Measurements from ENCODE around the gene SNAPIN. TPM values are rescaled to one million over a fixed set of nuclear protein-coding genes. Genes with fewer than 3 reads are reported as not detected.

SNAPIN gene
- total RNA-seq, 6 experiments from 2014 or later: 14.6 to 33.2 (median 18.0) TPM

GRCh38 chr1:153687346-153688125 lies 29.0 kb downstream of the SNAPIN start:
- Histone ChIP-seq H3K36me3 (no peaks in the 10 kb centered on the region), H3K27ac (no peak overlapping the region), H3K4me3 (no peak overlapping the region), H3K27me3 (no peaks in the 10 kb centered on the region), H3K4me1 (no peaks in the 10 kb centered on the region), H3K9me3 (no peaks in the 10 kb centered on the region)
- 82% methylated on average over 8 of the region's 16 CpGs for WGBS (ENCODE audit: insufficient coverage, low coverage, low lambda C conversion rate, missing lambda C conversion rate)
- intact Hi-C loops (cut with DNase I): loop anchor here in 1 of 2 donors (10.0 kb wide), 1 partner anchor 67 kb away; no protein-coding TSS in a partner anchor
- ATAC-seq (no peak), DNase-seq (no peak)
- TF ChIP-seq, protein P1, sequence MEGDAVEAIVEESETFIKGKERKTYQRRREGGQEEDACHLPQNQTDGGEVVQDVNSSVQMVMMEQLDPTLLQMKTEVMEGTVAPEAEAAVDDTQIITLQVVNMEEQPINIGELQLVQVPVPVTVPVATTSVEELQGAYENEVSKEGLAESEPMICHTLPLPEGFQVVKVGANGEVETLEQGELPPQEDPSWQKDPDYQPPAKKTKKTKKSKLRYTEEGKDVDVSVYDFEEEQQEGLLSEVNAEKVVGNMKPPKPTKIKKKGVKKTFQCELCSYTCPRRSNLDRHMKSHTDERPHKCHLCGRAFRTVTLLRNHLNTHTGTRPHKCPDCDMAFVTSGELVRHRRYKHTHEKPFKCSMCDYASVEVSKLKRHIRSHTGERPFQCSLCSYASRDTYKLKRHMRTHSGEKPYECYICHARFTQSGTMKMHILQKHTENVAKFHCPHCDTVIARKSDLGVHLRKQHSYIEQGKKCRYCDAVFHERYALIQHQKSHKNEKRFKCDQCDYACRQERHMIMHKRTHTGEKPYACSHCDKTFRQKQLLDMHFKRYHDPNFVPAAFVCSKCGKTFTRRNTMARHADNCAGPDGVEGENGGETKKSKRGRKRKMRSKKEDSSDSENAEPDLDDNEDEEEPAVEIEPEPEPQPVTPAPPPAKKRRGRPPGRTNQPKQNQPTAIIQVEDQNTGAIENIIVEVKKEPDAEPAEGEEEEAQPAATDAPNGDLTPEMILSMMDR (IDR thresholded peaks at IDR 0.05): no peak
- no peak for TF ChIP-seq POLR2A (IDR thresholded peaks at IDR 0.05)

DNA sequence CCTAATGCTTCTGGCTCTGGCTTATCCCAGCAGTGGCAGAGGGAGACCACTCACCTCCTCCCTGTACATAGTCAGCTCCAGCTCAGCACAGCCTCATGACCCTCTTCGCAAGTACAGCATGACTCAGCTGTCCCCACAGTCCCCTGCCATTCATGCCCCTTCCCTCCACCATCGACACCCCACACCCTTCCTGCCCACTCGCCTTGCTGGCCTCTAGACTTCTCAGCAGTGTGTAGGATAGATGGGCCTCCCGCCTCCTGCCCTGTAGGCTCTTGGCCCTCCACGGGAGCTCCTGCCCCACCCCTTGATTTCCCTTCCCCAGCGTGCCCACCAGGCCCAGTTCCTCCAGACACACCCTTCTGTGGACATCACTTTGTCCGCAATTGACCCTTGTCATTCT lies 29.8 kb downstream of the SNAPIN start:
- WGBS (ENCODE audit: insufficient coverage, low coverage, low lambda C conversion rate, missing lambda C conversion rate): 84% methylated on average over 7 of the region's 7 CpGs
- H3K27me3 ChIP-seq: no peaks in the 10 kb centered on the region
- no peak for ATAC-seq
- no peaks in the 10 kb centered on the region for H3K4me1 ChIP-seq
- H3K4me3 ChIP-seq: no peak overlapping the region
- no peaks in the 10 kb centered on the region for H3K9me3 ChIP-seq
- intact Hi-C loops (cut with DNase I): loop anchor here in 1 of 2 donors (10.0 kb wide), 1 partner anchor 67 kb away; no protein-coding TSS in a partner anchor
- H3K36me3 ChIP-seq: no peaks in the 10 kb centered on the region
- no peak for TF ChIP-seq POLR2A (IDR thresholded peaks at IDR 0.05)
- TF ChIP-seq, protein P1 (IDR thresholded peaks at IDR 0.05): no peak
- no peak for DNase-seq
- no peak overlapping the region for H3K27ac ChIP-seq

DNA sequence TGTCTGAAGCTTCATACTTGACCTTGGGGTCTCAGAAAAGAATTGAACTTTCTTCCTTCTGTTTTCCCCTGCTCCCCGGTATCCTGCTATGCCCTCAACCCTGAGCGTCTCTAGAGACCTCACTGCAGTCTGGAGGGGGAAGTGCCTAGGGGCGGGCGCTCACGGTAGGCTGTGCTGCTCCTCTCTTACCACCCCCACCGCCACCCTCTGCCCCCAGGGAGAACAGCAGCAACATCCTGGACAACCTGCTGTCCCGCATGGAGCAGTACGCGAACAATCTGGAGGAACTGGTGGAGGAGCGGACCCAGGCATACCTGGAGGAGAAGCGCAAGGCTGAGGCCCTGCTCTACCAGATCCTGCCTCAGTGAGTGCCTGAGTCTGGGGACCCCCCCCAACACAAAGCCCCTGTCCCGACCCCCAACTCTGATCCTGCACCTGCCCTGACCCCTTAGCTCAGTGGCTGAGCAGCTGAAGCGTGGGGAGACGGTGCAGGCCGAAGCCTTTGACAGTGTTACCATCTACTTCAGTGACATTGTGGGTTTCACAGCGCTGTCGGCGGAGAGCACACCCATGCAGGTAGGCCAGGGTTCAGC lies 30.3 kb downstream of the SNAPIN start:
- ATAC-seq (no peak), DNase-seq (no peak)
- Histone ChIP-seq H3K9me3 (no peaks in the 10 kb centered on the region), H3K4me3 (no peak overlapping the region), H3K27me3 (no peaks in the 10 kb centered on the region), H3K4me1 (no peaks in the 10 kb centered on the region), H3K36me3 (no peaks in the 10 kb centered on the region), H3K27ac (no peak overlapping the region)
- intact Hi-C loops (cut with DNase I): loop anchor here in 1 of 2 donors (10.0 kb wide), 1 partner anchor 66 kb away; no protein-coding TSS in a partner anchor
- 40% methylated on average over 1 of the region's 18 CpGs for WGBS (ENCODE audit: insufficient coverage, low coverage, low lambda C conversion rate, missing lambda C conversion rate)
- no peak for TF ChIP-seq POLR2A (IDR thresholded peaks at IDR 0.05)
- TF ChIP-seq, protein P1 (IDR thresholded peaks at IDR 0.05): no peak

DNA sequence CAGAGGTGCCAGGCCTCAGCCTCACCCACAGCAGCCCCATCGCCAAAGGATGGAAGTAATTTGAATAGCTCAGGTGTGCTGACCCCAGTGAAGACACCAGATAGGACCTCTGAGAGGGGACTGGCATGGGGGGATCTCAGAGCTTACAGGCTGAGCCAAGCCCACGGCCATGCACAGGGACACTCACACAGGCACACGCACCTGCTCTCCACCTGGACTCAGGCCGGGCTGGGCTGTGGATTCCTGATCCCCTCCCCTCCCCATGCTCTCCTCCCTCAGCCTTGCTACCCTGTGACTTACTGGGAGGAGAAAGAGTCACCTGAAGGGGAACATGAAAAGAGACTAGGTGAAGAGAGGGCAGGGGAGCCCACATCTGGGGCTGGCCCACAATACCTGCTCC lies 35.0 kb downstream of the SNAPIN start:
- Histone ChIP-seq H3K9me3 (no peaks in the 10 kb centered on the region), H3K27me3 (no peaks in the 10 kb centered on the region), H3K27ac (no peak overlapping the region), H3K4me3 (no peak overlapping the region), H3K4me1 (no peaks in the 10 kb centered on the region), H3K36me3 (no peaks in the 10 kb centered on the region)
- no peak for TF ChIP-seq POLR2A (IDR thresholded peaks at IDR 0.05)
- TF ChIP-seq, protein P1 (IDR thresholded peaks at IDR 0.05): no peak
- no CpG with 5 or more reads among the region's 4 CpGs for WGBS (ENCODE audit: insufficient coverage, low coverage, low lambda C conversion rate, missing lambda C conversion rate)
- DNase-seq (no peak), ATAC-seq (no peak)
- intact Hi-C loops (cut with DNase I): no loop called here

Measured in right lobe of liver (tissue), 6 donors.